ENCODE data around the gene KDELR1.

DNA sequence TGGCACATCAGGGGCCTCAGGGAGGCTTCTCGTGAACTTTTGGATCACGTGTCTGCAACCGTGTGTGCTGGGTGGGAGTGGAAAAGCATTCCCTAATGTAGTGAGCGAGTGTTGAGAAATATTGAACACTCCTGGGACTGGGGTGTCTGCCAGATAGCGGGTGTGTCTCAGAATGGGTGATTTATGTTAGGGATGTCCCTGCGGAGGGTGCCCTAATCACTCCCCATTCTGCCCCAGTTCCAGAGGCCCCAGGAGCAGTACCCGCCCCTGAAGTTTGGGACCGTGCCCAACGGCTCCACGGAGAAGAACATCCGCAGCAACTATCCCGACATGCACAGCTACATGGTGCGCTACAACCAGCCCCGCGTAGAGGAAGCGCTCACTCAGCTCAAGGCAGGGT is 30.2 kb upstream of the KDELR1 start:
- TF ChIP-seq POLR2A (IDR thresholded peaks at IDR 0.05) (no peak), POLR2AphosphoS5 (IDR thresholded peaks at IDR 0.05) (no peak), EP300 (IDR thresholded peaks at IDR 0.05) (no peak)
- TF ChIP-seq, protein P1, sequence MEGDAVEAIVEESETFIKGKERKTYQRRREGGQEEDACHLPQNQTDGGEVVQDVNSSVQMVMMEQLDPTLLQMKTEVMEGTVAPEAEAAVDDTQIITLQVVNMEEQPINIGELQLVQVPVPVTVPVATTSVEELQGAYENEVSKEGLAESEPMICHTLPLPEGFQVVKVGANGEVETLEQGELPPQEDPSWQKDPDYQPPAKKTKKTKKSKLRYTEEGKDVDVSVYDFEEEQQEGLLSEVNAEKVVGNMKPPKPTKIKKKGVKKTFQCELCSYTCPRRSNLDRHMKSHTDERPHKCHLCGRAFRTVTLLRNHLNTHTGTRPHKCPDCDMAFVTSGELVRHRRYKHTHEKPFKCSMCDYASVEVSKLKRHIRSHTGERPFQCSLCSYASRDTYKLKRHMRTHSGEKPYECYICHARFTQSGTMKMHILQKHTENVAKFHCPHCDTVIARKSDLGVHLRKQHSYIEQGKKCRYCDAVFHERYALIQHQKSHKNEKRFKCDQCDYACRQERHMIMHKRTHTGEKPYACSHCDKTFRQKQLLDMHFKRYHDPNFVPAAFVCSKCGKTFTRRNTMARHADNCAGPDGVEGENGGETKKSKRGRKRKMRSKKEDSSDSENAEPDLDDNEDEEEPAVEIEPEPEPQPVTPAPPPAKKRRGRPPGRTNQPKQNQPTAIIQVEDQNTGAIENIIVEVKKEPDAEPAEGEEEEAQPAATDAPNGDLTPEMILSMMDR (IDR thresholded peaks at IDR 0.05), result no peak

All from gastroesophageal sphincter (tissue), 3 donors.